ENCODE measurements around the gene ZNF117.
"Not testable (repeated sequence)": the region's sequence is repeated elsewhere in the genome, so short reads cannot be mapped to it uniquely, and the experiment has no call there.

ZNF117 gene

DNA sequence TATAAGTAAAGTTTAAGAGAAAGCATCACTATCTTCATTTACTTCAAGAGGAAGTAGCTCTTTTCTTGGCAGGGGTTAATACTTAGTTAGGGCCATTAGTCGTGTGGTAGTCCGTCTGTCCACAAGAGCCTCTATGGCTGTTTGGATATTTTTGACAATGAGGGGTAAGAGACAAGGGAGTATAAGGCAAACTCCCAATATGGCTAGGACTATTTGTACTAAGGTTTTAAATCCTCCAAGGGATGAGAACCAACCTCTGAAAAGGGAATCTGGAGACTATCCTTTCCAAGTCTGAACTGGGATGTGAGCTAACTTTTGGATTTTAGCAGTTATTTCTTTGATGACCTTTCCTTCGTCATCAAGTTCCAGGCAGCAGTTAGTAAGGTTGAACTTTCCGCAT is at the start of gene ZNF117:
TSS of gene ZNF117 (minus strand) at position 101 of the 400 bp plus-strand sequence.
- DNase-seq, result no peak

DNA sequence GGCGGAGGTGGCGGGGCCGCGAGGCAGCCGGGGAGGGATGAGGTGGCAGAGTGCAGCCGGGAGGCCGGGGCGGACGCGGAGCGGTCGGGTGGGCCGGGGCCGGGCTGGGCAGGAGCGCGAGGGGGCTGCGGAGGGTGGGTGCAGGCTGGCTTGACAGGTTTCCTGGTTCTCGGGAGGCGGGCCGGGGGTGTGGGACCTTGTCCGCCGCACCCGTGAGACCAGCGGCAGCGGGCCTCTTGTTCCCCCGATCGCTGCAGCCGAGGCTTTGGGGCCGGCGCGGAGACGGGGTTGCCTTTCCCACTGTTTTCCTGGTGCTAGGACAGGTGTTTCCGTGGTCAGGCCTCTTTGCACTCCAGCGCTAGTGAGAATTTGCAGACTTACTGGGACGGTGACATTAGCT is 47.9 kb upstream of the ZNF117 start:
- peak in 1 of 2 donors; percentile 6 for DNase-seq

DNA sequence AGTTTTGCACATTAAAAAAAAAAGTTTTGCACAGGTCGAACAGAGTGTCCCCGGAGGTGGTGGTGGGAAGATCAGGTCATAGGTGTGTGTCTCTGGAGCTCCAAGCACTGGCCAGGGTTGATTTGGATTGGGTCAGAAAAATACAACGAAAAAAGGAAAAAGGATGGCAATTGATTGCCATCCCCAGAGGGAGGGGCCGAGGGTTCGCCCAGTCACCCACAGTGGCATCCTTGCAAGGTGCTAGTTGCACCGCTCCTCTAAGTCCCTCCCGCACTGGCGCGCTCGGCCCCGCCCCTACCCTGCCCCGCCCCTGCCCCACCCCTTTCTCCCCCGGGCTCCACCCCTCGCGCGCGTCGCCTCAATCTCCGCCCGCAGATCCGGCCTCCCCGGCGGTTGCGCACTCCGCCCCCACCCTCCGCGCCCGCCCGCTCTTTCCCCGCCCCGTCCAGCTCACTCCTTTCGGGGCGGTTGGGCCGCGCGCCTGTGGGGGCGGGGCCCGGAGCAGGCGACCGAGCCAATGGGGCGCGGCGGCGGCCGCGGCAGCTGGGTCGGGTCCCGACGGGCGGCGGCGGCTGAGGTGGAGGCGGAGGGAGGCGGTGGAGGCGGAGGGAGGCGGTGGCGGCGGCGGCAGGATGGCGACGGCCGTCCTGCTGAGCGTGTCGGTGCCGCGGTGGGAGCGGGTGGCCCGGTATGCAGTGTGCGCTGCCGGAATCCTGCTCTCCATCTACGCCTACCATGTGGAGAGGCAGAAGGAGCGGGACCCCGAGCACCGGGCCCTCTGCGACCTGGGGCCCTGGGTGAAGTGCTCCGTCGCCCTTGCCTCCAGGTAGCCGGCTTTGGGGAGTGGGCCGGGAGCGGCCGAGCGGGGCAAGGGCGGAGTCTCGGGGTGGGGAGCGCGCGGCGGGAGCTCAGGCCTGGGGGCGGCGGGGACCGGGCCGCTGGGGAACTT is 47.2 kb upstream of the ZNF117 start:
- DNase-seq, result peak; percentile 80 to 90

DNA sequence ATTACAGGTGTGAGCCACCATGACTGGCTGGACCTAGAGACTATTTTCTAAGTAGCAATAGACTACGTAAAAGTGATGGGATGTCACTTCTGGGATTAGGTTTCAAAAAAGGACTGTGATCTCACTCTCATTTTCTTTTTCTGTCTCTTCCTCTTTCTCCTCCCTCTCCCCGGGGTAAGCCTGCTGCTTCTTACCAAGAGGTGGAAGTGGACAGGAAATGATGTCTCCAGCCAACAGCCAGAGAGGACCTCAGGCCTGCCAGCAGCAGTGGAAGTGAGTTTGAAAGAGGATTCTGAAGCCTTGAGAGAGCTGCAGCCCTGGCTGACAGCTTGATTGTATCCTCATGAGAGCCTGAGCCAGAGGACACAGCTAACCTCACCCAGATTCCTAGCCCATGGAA is 45.7 kb upstream of the ZNF117 start:
- DNase-seq, result not testable (repeated sequence)

DNA sequence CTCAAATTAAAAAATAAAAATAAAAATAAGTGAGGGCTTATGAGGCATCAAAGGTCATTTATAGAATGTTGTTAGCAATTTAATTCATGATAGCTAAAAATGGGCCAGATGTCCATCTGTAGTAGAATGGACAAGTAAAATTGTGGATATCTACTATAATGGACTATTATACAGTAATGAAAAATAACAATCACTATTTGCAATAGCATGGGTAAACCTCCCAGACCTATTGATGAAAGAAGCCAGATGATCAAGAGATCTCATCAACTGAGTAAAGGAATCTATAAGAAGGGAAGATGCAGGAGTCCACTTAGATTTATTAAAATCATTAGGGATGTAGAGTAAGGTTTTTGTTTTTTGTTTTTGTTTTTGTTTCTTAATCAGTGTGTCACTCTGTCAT is 44.6 kb upstream of the ZNF117 start:
- not testable (repeated sequence) for DNase-seq

DNA sequence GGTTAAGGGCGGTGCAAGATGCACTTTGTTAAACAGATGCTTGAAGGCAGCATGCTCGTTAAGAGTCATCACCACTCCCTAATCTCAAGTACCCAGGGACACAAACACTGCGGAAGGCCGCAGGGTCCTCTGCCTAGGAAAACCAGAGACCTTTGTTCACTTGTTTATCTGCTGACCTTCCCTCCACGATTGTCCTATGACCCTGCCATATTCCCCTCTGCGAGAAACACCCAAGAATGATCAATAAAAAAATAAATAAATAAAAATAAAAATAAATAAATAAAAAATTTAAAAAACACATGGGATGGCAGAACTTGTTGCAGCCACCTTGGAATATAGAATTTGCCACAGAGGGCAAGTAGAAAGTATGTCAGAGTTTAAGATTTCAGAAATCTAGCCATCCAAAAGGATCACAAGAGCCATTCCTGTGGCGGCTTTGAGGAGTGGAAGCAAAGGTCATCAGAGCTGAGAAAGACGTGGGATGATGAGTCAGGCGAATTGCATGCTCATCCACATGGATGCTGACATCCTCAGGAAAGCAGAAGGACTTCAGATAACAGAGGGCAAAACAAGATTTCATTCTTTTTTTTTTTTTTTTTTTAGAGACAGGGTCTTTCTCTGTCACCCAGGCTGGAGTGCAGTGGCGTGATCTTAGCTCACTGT is 43.4 kb upstream of the ZNF117 start:
- not testable (repeated sequence) for DNase-seq

DNA sequence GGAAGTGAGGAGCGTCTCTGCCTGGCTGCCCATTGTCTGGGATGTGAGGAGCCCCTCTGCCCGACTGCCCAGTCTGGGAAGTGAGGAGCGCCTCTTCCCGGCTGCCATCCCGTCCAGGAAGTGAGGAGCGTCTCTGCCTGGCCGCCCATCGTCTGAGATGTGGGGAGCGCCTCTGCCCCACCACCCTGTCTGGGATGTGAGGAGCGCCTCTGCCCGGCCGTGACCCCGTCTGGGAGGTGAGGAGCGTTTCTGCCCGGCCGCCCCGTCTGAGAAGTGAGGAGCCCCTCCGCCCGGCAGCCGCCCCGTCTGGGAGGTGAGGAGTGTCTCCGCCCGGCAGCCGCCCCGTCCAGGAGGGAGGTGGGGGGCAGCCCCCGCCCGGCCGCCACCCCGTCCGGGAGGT is 42.6 kb upstream of the ZNF117 start:
- DNase-seq, result not testable (repeated sequence)

DNA sequence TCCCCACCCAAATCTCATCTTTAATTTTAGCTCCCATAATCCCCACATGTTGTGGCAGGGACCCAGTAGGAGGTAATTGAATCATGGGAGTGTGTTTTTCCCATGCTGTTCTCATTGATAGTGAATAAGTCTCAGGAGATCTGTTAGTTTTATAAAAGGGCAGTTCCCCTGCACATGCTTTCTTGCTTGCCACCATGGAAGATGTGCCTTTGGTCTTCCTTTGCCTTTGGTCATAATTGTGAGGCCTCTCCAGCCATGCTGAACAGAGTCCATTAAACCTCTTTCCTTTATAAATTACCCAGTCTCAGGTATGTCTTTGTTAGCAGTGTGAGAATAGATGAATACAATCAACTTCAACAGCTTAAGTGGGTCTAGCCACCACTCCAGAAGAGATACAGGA is 34.2 kb upstream of the ZNF117 start:
- DNase-seq, result not testable (repeated sequence)

DNA sequence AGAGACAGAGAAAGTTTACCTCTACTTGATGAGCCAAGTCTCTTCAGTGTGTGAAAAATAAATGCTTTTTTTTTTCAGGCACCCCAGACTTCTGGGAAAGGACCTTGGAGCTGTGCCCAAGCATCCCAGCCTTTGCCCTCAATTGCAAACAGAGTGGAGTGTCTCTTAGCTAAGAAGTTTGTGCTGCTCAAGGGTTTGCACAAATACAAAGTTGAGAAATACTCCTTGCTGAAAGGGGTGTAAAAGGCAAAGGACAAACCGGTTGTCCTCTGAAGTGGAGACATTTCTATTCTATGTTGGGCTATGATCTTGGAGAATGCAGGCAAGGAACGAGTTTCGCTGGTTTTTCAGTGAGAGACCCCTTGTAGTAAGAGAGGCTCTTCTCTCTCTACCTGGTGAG is 30.1 kb upstream of the ZNF117 start:
- DNase-seq, result not testable (repeated sequence)

DNA sequence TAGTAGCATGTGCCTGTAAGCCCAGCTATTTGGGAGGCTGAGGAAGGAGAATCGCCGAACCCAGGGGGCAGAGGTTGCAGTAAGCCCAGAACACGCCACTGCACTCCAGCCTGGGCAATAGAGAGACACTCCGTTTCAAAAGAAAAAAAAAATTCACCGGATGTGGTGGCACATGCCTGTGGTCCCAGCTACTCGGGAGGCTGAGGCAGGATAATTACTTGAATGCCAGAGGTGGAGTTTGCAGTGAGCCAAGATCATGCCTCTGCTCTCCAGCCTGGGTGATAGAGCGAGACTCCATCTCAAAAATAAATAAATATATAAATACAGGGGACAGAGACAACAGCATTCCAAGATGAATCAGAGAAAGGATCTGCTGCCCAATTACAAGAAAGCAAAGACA is 19.0 kb upstream of the ZNF117 start:
- not testable (repeated sequence) for DNase-seq

DNA sequence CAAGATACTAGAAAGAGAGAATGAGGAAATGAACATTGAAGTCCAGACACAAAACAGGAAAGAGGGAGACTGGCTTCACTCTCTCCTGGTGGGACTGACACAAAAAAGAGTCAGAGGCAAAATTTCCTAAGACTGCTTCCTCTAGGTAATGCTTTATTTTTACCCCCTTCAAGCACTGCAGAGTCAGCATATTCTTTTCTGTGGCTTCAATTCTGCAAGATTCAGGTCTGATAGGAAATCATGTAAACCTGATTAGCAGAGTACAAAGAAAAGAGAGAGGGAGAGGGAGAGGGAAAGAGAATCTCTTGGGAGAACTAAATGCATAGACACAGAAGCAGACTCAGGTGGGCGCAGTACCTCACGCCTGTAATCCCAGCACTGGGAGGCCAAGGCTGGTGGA is 18.6 kb upstream of the ZNF117 start:
- not testable (repeated sequence) for DNase-seq

DNA sequence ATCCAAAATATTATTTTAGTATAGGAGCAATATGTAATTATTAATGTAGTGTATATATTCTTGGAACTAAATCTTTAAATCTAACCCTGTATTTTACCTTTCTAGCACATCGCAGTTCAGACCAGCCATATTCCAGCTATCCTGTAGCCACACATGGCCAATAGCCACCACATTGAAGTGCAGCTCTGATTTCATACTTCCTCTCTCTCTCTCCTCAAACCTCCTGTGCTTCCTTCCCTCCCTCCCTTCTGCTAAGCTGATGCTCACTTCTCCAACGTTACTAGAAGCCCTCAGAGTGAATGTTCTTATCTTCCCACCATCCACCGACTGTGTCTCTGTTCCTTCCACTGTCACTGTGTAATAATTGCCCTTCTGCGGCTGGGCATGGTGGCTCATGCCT is 16.2 kb upstream of the ZNF117 start:
- not testable (repeated sequence) for DNase-seq

DNA sequence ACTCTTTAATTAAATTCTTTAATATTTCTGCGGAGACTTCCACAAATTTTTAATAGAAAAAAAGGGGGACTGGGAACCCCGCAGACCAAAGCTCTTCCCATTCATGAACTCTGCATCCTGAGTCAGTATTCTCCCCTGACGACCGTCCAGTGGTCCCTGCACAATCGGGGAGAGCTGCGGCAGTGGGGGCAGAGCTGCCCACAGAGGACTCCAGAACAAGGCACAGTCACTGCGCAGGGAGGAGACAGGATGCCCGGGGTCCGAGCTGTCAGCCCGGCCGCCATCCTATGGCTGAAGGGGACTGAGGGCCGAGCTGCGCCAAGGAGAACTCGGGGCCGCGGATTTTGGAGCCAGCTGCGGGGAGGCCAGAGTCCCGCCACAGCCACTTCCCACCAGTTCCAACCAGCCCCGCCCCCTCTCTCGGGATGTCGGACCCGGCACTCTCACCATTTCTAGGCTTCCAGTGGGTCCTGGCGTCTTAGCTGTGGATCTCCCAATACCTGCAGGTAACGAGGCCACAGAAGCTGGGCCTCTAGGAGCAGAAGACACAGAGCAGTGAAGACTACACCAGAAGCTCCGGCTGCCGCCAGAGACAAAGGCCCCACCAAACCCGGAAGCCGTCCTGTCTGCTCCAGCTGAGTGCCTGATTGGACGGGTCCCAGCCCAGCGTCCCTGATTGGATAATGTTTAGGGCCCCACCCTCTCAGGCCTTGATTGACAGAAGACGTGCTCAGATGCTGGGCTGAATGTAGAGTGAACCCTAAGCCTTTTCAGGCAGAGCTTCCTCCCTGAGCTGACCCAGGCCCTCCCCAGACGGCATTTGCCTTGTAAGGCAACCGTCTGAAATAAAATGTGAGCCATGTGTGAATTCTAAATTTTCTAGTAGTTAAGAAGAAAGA is 15.5 kb upstream of the ZNF117 start, which contains the start of gene ERV3-1:
TSS of gene ERV3-1 (minus strand) at position 594 of the 899 bp plus-strand sequence. CDS start 13,661 bp downstream, outside the sequence.
- DNase-seq, result peak; percentile 76 to 80

DNA sequence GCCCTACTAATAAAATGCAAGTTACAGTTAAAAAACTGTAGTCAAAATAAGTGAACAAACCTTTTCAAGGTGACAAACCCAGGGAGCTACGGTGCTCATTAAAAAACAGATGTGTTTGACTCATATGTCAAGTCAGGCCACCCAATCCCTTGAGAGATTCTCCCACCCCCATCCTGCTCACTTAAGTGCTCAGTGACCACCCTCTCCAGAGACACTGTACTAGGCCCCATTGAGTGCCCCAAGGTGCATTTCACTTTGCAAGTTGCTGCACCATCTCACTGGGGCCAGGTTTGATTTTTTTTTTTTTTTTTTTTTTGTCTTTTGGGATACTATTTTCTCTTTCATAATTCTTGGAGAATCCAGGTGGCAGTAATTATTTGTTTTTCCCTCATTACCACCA is 13.7 kb upstream of the ZNF117 start:
- DNase-seq, result no peak

DNA sequence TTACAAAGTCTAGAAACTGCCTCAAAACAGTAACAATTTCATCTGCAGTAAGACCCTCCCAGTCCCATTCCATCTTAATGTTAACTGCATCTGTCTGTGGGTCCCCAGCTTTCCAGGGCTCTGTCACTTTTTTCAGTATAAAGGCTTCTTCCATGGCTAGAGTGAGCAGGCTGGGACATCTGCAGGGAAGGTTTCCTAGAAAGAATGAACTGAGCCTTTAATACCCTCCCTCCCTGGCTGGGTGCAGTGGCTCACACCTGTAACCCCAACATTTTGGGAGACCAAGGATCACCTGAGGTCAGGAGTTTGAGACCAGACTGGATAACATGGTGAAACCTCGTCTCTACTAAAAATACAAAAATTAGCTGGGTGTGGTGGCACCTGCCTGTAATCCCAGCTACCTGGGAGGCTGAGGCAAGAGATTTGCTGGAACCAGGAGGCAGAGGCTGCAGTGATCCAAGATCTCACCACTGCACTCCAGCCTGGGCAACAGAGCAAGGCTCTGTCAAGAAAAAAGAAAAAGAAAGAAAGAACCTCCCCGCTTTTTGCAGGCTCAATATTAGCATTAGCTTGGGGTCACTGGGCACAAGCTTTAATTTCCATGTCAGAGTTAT is 12.2 kb upstream of the ZNF117 start:
- no peak for DNase-seq

DNA sequence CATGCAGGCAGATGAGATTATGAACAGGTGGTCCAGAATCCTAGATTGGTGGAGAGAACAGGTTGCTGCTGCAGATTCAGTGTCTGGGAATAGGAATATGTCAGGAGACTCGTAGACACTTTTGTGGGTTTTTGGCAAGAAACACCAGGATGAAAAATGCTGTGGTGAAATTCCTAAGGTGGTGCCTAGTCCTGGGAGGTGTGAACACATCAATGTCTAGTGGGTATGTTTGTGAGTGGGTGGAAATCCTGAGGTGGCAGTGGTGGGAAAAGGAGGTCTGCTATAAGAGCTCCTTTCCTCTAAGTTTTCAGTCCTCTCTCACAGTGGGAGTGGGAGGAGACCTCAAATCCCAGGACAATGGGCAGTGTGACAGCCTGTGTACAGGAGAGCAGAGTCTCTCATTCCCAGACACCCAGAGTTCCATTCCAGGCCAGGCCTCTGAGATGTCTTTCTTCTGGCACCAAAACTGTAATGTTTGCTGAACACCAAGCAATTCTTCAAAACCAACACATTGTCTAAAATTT is 10.5 kb upstream of the ZNF117 start:
- DNase-seq, result no peak

DNA sequence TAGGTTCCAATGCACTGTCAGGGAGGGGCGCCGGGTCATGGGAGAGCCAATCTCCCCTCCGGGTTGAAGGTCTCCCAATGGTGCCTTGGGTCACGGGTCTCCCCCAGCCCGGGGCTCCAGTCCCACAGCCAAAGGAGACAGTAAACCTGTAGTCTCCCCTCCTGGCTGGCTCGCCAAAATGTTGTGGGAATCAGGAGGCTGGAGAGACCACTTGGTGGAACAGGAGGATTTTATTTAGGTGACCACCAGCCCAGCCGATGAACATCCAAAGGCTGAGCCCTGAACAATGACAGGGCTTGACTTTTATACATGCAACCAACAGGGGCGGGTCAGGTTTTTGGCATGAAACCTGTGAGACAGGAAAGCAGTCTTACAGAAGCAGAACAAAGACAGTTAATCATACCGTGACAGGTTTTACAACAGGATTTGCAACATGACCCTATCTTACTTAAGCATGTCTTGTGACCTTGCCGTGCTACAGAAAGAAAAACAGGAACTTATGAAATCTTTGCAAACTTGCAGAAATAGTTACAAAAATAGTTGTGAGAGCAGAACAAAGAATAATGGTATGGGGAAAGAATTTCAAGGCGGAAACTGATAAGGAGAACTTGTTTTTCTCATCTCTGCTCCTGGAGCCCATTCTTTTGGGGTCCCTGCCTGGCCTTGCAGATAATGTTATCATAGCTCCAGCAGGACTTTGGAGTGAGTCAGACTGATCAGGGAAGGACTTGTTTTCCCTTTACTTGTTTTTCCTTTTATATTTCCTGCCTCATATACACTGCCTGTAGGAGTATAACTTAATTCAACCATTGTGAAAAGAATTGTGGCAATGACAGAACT is 8.5 kb upstream of the ZNF117 start:
- no peak for DNase-seq

DNA sequence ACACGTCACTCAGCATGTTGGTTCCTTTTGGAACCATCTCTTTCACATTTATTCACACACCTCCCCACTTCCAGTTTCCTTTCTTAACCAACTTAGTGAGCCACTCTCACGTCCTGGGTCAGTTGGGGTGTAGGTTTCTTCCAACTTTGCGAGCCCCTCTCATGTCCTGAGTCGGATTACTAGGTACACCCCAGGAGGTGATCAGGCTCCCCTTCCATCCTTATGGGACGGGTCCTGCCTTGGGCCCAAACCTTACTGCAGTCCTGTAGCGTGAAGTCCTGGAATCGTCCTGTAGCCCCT is 8.0 kb upstream of the ZNF117 start:
- DNase-seq, result no peak

DNA sequence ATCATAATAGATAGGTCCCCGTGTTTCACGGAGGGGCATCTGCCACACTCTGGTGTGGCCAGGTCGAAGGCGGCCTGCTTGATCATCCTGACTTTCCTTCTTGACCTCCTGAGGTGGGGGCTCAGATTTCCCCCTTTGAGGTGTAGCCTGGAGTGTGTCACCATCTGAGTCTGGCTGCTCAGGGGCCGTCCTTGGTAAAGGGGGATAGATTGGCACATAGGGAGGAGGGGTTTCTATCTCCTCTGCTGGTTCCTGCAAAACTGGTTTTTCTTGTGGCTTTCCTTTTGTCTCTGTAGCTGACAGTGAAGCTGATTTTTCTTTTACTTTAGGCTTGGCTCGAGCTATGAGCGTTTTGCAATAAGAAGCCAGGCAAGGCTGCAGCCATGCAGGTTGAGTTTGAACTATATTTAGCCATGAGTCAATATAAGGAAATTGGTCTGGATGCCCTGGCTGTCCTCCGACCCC is 7.1 kb upstream of the ZNF117 start:
- DNase-seq, result no peak

DNA sequence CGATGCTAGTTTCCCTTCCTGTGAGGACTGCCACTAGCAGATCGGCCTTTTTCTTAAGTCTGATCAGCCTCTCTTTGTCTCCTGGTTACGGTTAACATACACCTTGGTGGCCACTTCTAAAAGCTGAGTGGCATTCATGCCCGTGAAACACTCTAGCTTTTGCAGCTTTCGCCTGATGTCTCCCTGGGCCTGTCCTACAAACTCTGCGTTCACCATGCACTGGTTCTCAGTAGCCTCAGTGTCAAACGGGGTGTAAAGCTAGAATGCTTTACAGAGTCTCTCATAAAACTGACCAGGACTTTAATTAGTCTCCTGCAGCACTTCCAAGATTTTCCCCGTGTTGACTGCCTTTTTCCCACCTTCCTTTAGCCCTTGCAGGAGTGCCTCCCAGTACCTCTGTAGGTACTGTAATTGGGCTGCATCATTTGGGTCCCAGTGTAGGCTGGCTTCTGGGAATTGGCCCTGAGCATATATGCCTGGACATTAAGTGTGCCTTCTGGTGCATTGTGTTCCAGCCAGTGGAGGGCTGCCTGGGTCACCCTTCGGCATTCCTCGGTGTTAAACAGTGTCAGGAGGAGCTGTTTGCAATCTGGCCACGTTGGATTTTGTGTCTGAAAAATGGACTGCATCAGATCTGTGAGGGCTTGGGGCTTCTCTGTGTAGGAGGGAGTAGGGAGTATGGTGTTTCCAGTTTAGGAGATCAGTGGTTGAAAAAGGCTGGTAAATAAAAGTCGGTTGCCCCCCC is 6.5 kb upstream of the ZNF117 start:
- DNase-seq, result no peak

DNA sequence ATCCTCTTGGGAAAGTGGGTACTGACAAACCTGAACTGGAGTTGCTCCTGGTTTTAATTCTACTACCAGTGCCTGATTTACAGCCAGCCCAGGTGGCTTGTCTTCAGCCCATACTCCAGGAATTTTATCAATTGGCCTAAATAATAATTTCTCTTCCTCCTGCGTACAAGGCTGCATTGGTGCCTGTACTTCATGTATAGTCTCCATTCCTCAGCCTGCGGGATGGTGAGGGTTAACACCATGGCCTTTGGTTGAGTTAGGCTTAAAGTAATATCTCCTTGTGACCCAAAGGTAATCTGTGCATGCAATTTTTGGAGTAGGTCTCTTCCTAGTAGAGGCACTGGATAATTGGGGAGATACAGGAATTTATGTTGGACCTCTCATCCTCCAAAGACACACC is 5.5 kb upstream of the ZNF117 start:
- DNase-seq, result no peak
